GM20000 (cell line): Measurements from ENCODE around the gene WFIKKN1.

Experiments used
- DNase-seq: peaks from one replicate; pipeline ENCODE4 v3.0.0; 2012; ENCODE audit warnings: low spot score
- CTCF ChIP-seq: IDR thresholded peaks from 2 replicates; pipeline ENCODE4 v1.5.1; 2012; ENCODE audit warnings: mild to moderate bottlenecking, control low read depth; ENCODE audit errors: extremely low read depth, missing control alignments

WFIKKN1 gene

GRCh38 chr16:641326-642188 is 10.8 kb downstream of the WFIKKN1 start, which contains the start of gene MCRIP2:
MCRIP2 (plus strand) TSS chr16:641828; CDS start chr16:641992, 164 bp downstream.
- peak; percentile 96 for DNase-seq
- no peak for TF ChIP-seq CTCF

DNA sequence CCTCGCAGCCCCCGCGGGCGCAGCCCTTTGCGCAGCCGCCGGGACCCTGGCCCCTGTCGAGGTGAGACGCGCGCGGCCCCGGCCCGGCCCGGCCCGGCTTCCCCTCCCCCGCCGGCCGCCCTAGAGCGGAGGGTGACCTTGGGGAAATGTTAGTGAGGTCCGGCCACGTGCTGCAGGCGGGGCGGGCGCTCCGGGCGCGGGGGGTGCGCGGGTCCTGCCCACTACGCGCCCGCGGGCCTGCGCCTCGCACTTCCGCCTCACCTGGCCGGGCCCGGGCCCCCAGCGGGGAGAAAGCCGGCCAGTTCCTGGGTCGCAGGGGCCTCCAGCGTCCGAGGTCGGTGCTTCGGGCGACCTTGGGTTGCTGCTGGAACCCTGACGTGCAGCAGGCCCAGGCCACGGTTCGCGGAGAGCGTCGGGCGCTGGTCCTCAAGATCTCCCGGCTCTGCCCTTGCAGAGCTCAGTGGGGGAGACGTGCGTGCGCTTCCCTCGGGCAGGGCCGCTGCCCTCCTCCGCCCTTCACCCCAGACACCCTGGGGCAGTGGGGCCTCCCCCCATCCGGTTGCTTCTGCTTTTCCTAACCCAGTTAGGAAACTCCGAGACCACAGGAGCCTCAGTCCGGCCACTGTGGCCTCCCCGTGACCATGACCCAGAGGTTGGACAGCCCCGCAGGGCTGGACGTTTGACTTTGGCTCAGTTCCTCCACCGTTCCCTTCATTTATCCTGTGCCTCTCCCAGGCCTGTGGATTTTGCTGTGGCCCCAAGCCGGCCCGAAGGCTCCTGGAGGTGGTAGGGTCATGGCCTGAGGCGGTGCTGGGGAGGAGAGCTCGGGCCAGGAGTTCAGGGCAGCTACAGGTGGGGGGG is 11.6 kb downstream of the WFIKKN1 start:
- DNase-seq: peak; percentile 84

DNA sequence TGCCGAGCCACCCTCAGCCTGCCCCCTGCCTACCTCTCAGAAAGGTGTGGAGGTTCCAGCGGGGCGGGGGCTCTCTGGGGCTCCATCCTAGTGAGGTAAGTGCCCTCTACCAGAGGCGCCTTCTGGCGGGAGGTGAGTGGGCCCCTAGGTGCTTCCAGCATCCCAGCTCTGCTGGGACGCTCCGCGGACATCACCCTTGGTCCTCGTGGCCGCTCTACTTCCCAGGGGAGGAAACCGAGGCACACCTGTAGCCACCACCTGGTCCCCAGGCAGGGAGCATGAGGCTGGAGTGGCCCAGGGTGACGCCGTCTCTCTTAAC is 12.2 kb downstream of the WFIKKN1 start:
- no peak for TF ChIP-seq CTCF
- peak; percentile 30 for DNase-seq

More for the DNA sequence above, 11.6 kb downstream of the WFIKKN1 start:
- TF ChIP-seq CTCF: no peak

GRCh38 chr16:644556-644955 is 13.8 kb downstream of the WFIKKN1 start:
- TF ChIP-seq CTCF: no peak
- no peak for DNase-seq

GRCh38 chr16:645852-646678 is 15.3 kb downstream of the WFIKKN1 start:
- no peak for TF ChIP-seq CTCF
- no peak for DNase-seq

GRCh38 chr16:646679-647172 is 15.9 kb downstream of the WFIKKN1 start:
- no peak for DNase-seq
- TF ChIP-seq CTCF: no peak
